GM12875 (cell line): Measurements from ENCODE around the gene CABP2.

Experiments
- H3K4me3 ChIP-seq: one replicate; pipeline ENCODE4 v1.5.1; 2011; ENCODE audit warnings: low read depth, low read length, control low read depth
- TF ChIP-seq, protein P1 (sequence below): IDR thresholded peaks from 2 replicates; pipeline ENCODE4 v1.5.1; 2011; ENCODE audit warnings: low read depth, mild to moderate bottlenecking, control low read depth, inconsistent platforms, low read length, moderate library complexity, borderline replicate concordance; ENCODE audit not compliant: insufficient read depth

The CABP2 gene

DNA sequence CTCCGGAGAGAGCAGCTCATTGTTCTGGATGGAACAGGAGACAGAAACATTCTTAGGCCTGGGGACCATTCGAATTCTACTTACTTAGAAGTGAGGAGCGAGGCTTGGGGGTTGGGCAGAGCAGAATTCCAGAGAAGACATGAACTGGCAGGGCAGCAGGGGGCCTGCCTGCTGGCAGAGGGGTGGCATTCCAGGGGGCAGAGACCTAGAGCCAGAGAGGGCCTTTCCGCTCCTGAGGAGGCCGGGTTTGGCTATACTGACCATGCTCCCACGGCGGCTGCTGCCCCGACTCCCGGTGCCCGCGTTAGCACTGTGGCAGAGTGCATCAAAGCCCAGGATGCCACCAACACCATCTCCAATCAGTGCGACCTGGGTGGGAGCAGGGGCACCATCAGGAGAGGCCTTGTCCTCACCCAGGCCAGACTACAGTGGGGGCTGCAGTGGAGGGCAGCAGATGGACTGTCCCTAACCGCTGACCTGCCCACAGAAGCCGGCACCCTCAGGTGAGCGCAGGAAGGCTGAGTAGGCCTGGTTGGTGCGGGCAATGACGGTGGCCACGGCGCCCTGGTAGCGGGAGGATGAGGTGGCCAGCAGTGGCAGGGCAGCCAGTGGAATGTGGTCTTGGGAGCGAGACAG, 25.5 kb downstream of the CABP2 start:
- H3K4me3 ChIP-seq: no peak overlapping the region

GRCh38 chr11:67496113-67496512, 27.1 kb downstream of the CABP2 start:
- TF ChIP-seq, protein P1, sequence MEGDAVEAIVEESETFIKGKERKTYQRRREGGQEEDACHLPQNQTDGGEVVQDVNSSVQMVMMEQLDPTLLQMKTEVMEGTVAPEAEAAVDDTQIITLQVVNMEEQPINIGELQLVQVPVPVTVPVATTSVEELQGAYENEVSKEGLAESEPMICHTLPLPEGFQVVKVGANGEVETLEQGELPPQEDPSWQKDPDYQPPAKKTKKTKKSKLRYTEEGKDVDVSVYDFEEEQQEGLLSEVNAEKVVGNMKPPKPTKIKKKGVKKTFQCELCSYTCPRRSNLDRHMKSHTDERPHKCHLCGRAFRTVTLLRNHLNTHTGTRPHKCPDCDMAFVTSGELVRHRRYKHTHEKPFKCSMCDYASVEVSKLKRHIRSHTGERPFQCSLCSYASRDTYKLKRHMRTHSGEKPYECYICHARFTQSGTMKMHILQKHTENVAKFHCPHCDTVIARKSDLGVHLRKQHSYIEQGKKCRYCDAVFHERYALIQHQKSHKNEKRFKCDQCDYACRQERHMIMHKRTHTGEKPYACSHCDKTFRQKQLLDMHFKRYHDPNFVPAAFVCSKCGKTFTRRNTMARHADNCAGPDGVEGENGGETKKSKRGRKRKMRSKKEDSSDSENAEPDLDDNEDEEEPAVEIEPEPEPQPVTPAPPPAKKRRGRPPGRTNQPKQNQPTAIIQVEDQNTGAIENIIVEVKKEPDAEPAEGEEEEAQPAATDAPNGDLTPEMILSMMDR: no peak
- no peak overlapping the region for H3K4me3 ChIP-seq

More for the DNA sequence above, 25.5 kb downstream of the CABP2 start:
- TF ChIP-seq, protein P1: no peak

DNA sequence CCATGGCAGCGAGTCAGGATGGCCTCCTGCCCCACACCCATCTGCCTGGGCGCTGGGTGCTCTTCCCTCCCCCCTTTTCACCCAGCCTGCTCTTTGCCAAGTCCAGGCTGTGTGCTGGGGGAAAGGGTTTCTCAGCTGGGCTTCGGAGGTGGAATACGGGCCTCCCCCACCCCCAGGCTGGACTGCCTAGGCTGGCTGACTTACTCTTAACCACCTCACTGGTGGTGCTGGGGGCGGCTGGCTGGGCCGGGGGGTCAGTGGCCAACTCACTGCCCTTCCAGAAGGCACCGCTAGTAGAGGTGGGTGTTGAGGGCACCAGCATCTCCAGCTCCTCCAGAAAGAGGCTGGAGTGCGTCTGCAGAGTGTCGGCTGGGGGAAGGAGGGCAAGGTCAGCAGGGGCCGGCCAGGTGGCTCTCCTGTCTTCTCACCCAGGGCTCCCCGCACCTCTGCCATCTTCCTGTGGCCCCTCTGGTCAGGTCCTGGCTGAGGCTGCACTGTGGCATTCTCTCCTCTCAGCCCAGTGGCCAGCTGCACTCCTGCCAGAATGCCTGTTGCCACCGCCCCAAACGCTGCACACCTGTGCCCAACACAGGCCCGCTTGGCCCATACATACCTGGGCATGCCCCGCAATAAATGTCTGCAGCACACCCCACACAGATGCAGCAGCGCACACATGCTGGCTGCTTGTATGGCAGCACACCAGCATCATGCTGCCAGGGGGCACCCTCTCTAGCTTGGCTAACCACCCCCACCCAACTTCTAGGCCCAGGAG, 27.8 kb downstream of the CABP2 start:
- TF ChIP-seq, protein P1: no peak
- H3K4me3 ChIP-seq: no peak overlapping the region

DNA sequence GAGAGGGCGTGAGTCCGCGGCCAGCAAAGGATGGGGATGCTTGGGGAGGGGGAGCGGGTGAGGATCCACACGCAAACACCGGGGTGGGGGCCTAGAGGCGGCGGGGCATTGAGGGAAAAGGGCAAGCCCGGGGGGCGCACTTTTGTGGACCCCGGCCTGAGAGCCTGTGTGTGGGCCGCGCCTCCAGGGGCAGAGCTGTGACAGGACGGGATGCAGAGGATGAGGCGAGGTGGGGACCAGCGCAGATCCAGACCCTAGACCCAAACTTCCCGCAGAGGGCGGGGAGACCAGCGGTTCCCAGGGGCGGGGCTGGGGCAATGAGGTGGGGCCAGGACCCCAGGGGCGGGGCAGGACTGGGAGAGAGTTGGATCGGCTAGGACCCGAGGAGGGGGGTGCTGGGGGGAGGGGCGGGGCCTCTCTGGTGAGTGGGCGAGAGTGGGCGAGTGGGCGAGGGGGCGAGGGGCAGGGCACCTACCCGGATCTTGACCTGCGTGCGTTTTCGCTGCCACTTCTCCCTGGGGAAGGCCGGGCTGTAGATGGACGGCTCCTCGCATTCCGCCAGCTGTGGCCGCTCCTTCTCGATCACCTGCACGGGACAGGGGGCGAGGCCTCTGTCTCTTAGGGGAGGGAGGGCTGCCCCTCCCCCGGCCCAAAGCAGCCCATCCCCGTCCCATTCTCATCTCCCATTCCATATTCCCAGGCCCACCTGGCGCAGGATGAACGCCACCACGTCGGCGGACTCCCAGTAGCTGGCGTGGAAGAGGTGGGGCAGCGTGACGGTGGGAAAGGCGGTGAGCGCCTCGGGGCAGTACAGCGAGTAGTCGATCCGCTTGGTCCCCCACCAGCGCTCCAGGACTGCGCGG, 28.6 kb downstream of the CABP2 start:
- TF ChIP-seq, protein P1: no peak

DNA sequence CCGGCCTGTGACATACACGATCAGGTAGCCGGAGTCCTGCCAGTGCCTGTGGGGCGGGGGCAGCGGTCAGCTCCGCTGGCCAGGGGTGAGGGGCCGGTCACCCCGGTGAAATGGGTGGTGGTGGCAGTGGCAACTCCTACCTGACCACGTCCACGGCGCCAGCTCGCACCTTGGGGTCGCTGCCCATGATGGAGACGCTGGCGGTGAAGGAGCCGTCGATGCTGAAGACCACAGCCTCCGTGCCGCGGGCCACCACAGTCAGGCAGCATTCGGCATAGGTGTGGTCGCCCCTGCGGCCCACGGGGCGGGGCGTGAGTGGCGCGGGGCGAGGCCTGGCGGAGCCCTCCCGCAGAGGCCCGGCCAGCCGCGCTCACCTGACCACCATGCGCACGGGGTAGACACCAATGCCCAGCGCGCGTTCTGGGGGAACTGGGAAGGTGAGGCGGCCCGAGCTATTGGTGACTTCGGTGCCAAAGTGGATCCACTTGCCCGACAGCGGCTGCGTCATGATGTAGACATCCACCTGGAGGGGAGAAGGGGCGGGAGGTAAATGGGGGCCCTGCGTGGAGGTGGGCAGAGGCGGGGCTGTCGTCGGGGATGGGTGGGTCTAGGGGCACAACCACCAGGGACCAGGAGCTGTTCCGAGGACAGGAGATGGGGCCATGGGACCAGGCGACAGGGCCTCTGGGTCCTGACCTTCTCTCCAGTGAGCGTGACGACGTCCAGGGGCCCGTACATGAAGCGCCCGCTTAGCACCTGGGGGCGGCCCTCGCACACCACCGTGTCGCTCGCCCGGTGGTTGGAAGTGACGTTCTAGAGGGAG, 29.5 kb downstream of the CABP2 start:
- TF ChIP-seq, protein P1: no peak

More for the DNA sequence above, 28.6 kb downstream of the CABP2 start:
- no peak overlapping the region for H3K4me3 ChIP-seq

GRCh38 chr11:67492801-67493547, 30.3 kb downstream of the CABP2 start:
- H3K4me3 ChIP-seq: no peak overlapping the region
- TF ChIP-seq, protein P1: no peak

More for the DNA sequence above, 29.5 kb downstream of the CABP2 start:
- H3K4me3 ChIP-seq: no peak overlapping the region
